GM21515 (cell line): Measurements from ENCODE around the gene AMFR.

Experiments
- ATAC-seq: cut with Tn5 transposase; IDR thresholded peaks from one replicate; pipeline ENCODE4 v1.9.1; 2021; ENCODE audit not compliant: unreplicated experiment

Gene AMFR

GRCh38 chr16:56363781-56364565, 61.4 kb downstream of the AMFR start:
- no peak for ATAC-seq

GRCh38 chr16:56363181-56363716, 62.1 kb downstream of the AMFR start:
- ATAC-seq = no peak

GRCh38 chr16:56362706-56363105, 62.6 kb downstream of the AMFR start:
- ATAC-seq = no peak

- no peak for ATAC-seq
These were observed 63.2 kb downstream of the AMFR start for GRCh38 chr16:56362057-56362655.

- no peak for ATAC-seq
These were observed 65.0 kb downstream of the AMFR start for GRCh38 chr16:56360117-56361008.

GRCh38 chr16:56357765-56358322, 67.5 kb downstream of the AMFR start:
- no peak for ATAC-seq

- no peak for ATAC-seq
These were observed 68.0 kb downstream of the AMFR start for GRCh38 chr16:56357241-56357764.

GRCh38 chr16:56356276-56357240, 68.8 kb downstream of the AMFR start:
- ATAC-seq = peak; percentile 87

- no peak for ATAC-seq
These were observed 69.5 kb downstream of the AMFR start for GRCh38 chr16:56355786-56356275.

GRCh38 chr16:56355221-56355620, 70.1 kb downstream of the AMFR start:
- no peak for ATAC-seq

GRCh38 chr16:56354746-56355145, 70.6 kb downstream of the AMFR start:
- ATAC-seq = no peak

GRCh38 chr16:56354016-56354415, 71.3 kb downstream of the AMFR start:
- ATAC-seq = no peak

- ATAC-seq = no peak
These were observed 72.1 kb downstream of the AMFR start for GRCh38 chr16:56353054-56353921.

- ATAC-seq = no peak
These were observed 72.8 kb downstream of the AMFR start for GRCh38 chr16:56352351-56353053.

GRCh38 chr16:56351481-56351880, 73.9 kb downstream of the AMFR start:
- ATAC-seq = no peak

GRCh38 chr16:56350491-56351405, 74.6 kb downstream of the AMFR start:
- no peak for ATAC-seq

- ATAC-seq = no peak
These were observed 75.6 kb downstream of the AMFR start for GRCh38 chr16:56349711-56350161.
